Astrocyte (in vitro differentiated cells and primary cell): ENCODE data around the gene PLEKHO2. TPM values are rescaled to one million over a fixed set of nuclear protein-coding genes. Genes with fewer than 3 reads are reported as not detected.

Experiments used
- DNase-seq: peaks from one replicate; pipeline ENCODE4 v3.0.0-alpha.2; 2010; ENCODE audit warnings: low read depth
- FAIRE-seq: peaks from 2 replicates; lab custom pipeline; 2011; peaks lifted over from hg19 to GRCh38; lab: Jason Lieb, UNC
- H2AFZ ChIP-seq: 2 replicates; pipeline ENCODE4 v1.6.0; 2012; ENCODE audit warnings: low read depth, low read length, inconsistent platforms
- H3K27ac ChIP-seq: 2 replicates; pipeline ENCODE4 v1.5.1; 2011; ENCODE audit warnings: low read depth, low read length, inconsistent platforms
- H3K27me3 ChIP-seq: 2 replicates; pipeline ENCODE4 v1.6.0; 2011; ENCODE audit warnings: low read length, inconsistent platforms; ENCODE audit not compliant: insufficient read depth
- H3K36me3 ChIP-seq: 2 replicates; pipeline ENCODE4 v1.5.1; 2011; ENCODE audit warnings: low read length, inconsistent platforms; ENCODE audit not compliant: insufficient read depth
- H3K4me1 ChIP-seq: 2 replicates; pipeline ENCODE4 v1.5.1; 2011; ENCODE audit warnings: low read length, inconsistent platforms; ENCODE audit not compliant: insufficient read depth
- H3K4me2 ChIP-seq: 2 replicates; pipeline ENCODE4 v1.6.0; 2012; ENCODE audit warnings: low read length, inconsistent platforms
- H3K4me3 ChIP-seq: 2 replicates; pipeline ENCODE4 v1.5.1; 2011; ENCODE audit warnings: low read depth, mild to moderate bottlenecking, low read length, inconsistent platforms; ENCODE audit not compliant: insufficient read depth
- H3K79me2 ChIP-seq: 2 replicates; pipeline ENCODE4 v1.6.0; 2012; ENCODE audit warnings: mild to moderate bottlenecking, low read length, inconsistent platforms; ENCODE audit not compliant: insufficient read depth
- H3K9ac ChIP-seq: 2 replicates; pipeline ENCODE4 v1.6.0; 2012; ENCODE audit warnings: mild to moderate bottlenecking, low read length, inconsistent platforms
- H3K9me3 ChIP-seq: 2 replicates; pipeline ENCODE4 v1.5.1; 2012; ENCODE audit warnings: low read depth, mild to moderate bottlenecking, low read length, inconsistent platforms; ENCODE audit not compliant: insufficient read depth
- H4K20me1 ChIP-seq: 2 replicates; pipeline ENCODE4 v1.6.0; 2012; ENCODE audit warnings: low read length, inconsistent platforms; ENCODE audit not compliant: insufficient read depth
- H3K27ac Mint-ChIP-seq: one replicate; pipeline ENCODE4 v1.8.0; 2021; ENCODE audit warnings: mild to moderate bottlenecking, mixed read lengths; ENCODE audit not compliant: unreplicated experiment
- H3K27me3 Mint-ChIP-seq: one replicate; pipeline ENCODE4 v1.8.0; 2021; ENCODE audit warnings: low read depth, mixed read lengths; ENCODE audit not compliant: unreplicated experiment
- H3K36me3 Mint-ChIP-seq: one replicate; pipeline ENCODE4 v1.8.0; 2021; ENCODE audit warnings: low read depth, mixed read lengths; ENCODE audit not compliant: unreplicated experiment
- H3K4me1 Mint-ChIP-seq: one replicate; pipeline ENCODE4 v1.8.0; 2021; ENCODE audit warnings: low read depth, mixed read lengths; ENCODE audit not compliant: unreplicated experiment
- H3K4me3 Mint-ChIP-seq: one replicate; pipeline ENCODE4 v1.8.0; 2021; ENCODE audit warnings: mild to moderate bottlenecking, moderate library complexity, mixed read lengths; ENCODE audit not compliant: unreplicated experiment
- H3K9me3 Mint-ChIP-seq: one replicate; pipeline ENCODE4 v1.8.0; 2021; ENCODE audit warnings: mild to moderate bottlenecking, mixed read lengths; ENCODE audit not compliant: unreplicated experiment
- EZH2 ChIP-seq: IDR thresholded peaks from 2 replicates; pipeline ENCODE4 v1.6.1; 2012; ENCODE audit warnings: mild to moderate bottlenecking, low read length, inconsistent platforms; ENCODE audit not compliant: insufficient read depth
- total RNA-seq: library from RNA; stranded (reverse); gene quantifications from 2 replicates; pipeline ENCODE4 v1.2.1, GENCODE V29; 2021
- TF ChIP-seq, protein P1 (sequence below): IDR thresholded peaks from 2 replicates; pipeline ENCODE4 v1.5.1; 2011; ENCODE audit warnings: low read depth, mild to moderate bottlenecking, inconsistent platforms, low read length, moderate library complexity; ENCODE audit not compliant: insufficient read depth

Gene PLEKHO2
- total RNA-seq, 1 donor from 2014 or later, result 11.5 TPM

- H2AFZ ChIP-seq, result no peak overlapping the region
- no peak for DNase-seq
- no peak overlapping the region for H3K4me3 ChIP-seq
- no peaks in the 10 kb centered on the region for H3K36me3 ChIP-seq
- H3K27ac ChIP-seq, result no peak overlapping the region
- H3K4me2 ChIP-seq, result no peak overlapping the region
- no peak overlapping the region for H3K9ac ChIP-seq
- Mint-ChIP-seq H3K4me3 (no peak overlapping the region), H3K4me1 (peaks cover 24% of the 10 kb centered on the region), H3K36me3 (peaks cover 2% of the 10 kb centered on the region), H3K27ac (no peak overlapping the region), H3K27me3 (no peaks in the 10 kb centered on the region), H3K9me3 (no peaks in the 10 kb centered on the region)
- H4K20me1 ChIP-seq, result no peaks in the 10 kb centered on the region
- no peaks in the 10 kb centered on the region for H3K27me3 ChIP-seq
- H3K79me2 ChIP-seq, result no peaks in the 10 kb centered on the region
- H3K4me1 ChIP-seq, result no peaks in the 10 kb centered on the region
- no peak for TF ChIP-seq EZH2
- TF ChIP-seq, protein P1, sequence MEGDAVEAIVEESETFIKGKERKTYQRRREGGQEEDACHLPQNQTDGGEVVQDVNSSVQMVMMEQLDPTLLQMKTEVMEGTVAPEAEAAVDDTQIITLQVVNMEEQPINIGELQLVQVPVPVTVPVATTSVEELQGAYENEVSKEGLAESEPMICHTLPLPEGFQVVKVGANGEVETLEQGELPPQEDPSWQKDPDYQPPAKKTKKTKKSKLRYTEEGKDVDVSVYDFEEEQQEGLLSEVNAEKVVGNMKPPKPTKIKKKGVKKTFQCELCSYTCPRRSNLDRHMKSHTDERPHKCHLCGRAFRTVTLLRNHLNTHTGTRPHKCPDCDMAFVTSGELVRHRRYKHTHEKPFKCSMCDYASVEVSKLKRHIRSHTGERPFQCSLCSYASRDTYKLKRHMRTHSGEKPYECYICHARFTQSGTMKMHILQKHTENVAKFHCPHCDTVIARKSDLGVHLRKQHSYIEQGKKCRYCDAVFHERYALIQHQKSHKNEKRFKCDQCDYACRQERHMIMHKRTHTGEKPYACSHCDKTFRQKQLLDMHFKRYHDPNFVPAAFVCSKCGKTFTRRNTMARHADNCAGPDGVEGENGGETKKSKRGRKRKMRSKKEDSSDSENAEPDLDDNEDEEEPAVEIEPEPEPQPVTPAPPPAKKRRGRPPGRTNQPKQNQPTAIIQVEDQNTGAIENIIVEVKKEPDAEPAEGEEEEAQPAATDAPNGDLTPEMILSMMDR, result no peak
- no peak for FAIRE-seq
- no peaks in the 10 kb centered on the region for H3K9me3 ChIP-seq
These were observed 34.0 kb downstream of the PLEKHO2 start for GRCh38 chr15:64875641-64876223.

GRCh38 chr15:64877435-64877834 lies 35.7 kb downstream of the PLEKHO2 start:
- no peaks in the 10 kb centered on the region for H3K36me3 ChIP-seq
- H3K27ac Mint-ChIP-seq, result no peak overlapping the region
- TF ChIP-seq, protein P1, result no peak
- no peak for TF ChIP-seq EZH2
- peaks cover 6% of the 10 kb centered on the region for H3K4me1 ChIP-seq
- H3K27me3 ChIP-seq, result no peaks in the 10 kb centered on the region
- H3K9me3 ChIP-seq, result no peaks in the 10 kb centered on the region
- DNase-seq (no peak), FAIRE-seq (no peak)
- H3K4me1 Mint-ChIP-seq, result peaks cover 29% of the 10 kb centered on the region
- H3K27ac ChIP-seq, result no peak overlapping the region
- H3K4me2 ChIP-seq, result no peak overlapping the region
- no peaks in the 10 kb centered on the region for H3K9me3 Mint-ChIP-seq
- no peaks in the 10 kb centered on the region for H3K27me3 Mint-ChIP-seq
- H3K4me3 ChIP-seq, result no peak overlapping the region
- H3K4me3 Mint-ChIP-seq, result peak overlapping the region; percentile 50
- H4K20me1 ChIP-seq, result no peaks in the 10 kb centered on the region
- H3K9ac ChIP-seq, result no peak overlapping the region
- H3K36me3 Mint-ChIP-seq, result peaks cover 2% of the 10 kb centered on the region
- peak overlapping the region; percentile 26 for H2AFZ ChIP-seq
- H3K79me2 ChIP-seq, result no peaks in the 10 kb centered on the region

DNA sequence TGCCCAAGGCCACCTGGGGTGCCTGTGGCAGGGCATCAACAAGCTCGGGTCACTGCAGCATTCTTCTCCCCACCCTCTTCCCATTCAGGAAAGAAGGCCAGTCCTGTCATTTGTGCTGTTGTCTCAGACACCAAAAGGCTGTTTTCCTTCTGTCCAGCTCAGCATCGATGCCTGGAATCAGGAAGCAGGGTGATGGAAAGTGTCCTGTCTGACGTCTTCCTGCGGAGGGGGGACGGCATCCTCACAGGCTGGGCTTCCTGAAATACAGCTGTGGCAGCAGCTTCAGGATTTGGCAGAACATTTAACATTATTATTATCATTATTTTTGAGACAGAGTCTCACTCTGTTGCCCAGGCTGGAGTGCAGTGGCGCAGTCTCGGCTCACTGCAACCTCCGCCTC lies 37.0 kb downstream of the PLEKHO2 start:
- FAIRE-seq, result no peak
- Mint-ChIP-seq H3K9me3 (no peaks in the 10 kb centered on the region), H3K27ac (no peak overlapping the region)

More for the DNA sequence above, 37.0 kb downstream of the PLEKHO2 start:
- Mint-ChIP-seq H3K36me3 (peaks cover 2% of the 10 kb centered on the region), H3K4me1 (peaks cover 33% of the 10 kb centered on the region), H3K27me3 (no peaks in the 10 kb centered on the region), H3K4me3 (no peak overlapping the region)
- Histone ChIP-seq H3K9ac (no peak overlapping the region), H3K4me3 (no peak overlapping the region), H3K79me2 (no peaks in the 10 kb centered on the region), H4K20me1 (no peaks in the 10 kb centered on the region), H3K9me3 (no peaks in the 10 kb centered on the region), H2AFZ (no peak overlapping the region), H3K4me1 (peaks cover 12% of the 10 kb centered on the region), H3K36me3 (no peaks in the 10 kb centered on the region), H3K27me3 (no peaks in the 10 kb centered on the region), H3K27ac (no peak overlapping the region), H3K4me2 (no peak overlapping the region)
- TF ChIP-seq EZH2, result no peak
- TF ChIP-seq, protein P1, result no peak
- DNase-seq, result no peak
